Measurements from ENCODE around the gene SPART. TPM values are rescaled to one million over a fixed set of nuclear protein-coding genes. Genes with fewer than 3 reads are reported as not detected.

The SPART gene
- total and polyA plus RNA-seq, 12 donors = 15.9 to 49.8 (median 37.4) TPM

DNA sequence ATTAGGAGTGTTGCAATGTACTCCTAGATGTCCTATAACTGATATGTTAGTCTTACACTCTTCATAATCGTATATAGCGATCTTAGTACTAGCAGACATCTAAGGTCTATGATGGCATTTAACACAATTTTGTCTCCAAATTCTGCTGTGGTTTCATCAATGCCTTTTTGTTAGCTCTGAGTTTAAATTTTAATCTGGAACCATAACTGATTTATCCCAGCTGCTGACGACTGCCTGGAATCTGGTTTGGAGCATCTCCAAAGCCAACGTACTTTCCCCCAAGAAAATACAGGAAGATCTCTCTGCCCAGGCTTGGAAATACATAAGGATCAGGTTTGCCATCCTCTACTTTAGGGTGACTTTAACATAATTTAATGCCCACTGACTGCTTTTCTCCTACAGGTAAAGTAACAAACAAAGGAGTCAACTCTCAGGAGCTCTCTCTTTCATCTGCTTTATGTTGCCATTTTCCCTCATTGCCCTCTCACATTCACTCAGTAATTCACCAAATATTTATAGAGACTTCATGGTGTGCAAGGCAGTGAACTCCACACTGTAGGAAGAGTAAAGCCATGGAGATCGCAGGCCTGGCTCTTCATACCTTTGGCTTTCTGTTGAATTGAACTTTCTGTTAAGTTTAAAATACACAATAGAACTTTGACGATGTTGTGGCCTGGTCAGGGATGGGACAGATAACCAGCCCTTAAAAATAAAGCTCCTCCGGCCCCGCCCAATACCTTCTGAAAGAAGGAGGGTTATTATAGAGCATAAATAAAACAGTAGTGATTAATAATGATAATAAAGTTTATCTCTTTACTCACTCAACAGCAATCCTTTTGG lies 23.3 kb upstream of the SPART start:
- no peaks in the 10 kb centered on the region for H3K27me3 ChIP-seq
- intact Hi-C loops (cut with DNase I) = no loop called here
- ATAC-seq = peak in 3 of 8 donors; percentile 9 to 38 (median 21)
- H3K27ac ChIP-seq = peak overlapping the region in 4 of 10 donors; percentile 12 to 39 (median 22)
- no peak overlapping the region for H3K4me3 ChIP-seq
- H3K9me3 ChIP-seq = no peaks in the 10 kb centered on the region
- WGBS, 2 donors = 75 to 79% methylated on average over 8 of the region's 8 CpGs
- H3K4me1 ChIP-seq = no peaks in the 10 kb centered on the region
- H3K36me3 ChIP-seq = no peaks in the 10 kb centered on the region
- no peak for DNase-seq
- TF ChIP-seq, protein P1, sequence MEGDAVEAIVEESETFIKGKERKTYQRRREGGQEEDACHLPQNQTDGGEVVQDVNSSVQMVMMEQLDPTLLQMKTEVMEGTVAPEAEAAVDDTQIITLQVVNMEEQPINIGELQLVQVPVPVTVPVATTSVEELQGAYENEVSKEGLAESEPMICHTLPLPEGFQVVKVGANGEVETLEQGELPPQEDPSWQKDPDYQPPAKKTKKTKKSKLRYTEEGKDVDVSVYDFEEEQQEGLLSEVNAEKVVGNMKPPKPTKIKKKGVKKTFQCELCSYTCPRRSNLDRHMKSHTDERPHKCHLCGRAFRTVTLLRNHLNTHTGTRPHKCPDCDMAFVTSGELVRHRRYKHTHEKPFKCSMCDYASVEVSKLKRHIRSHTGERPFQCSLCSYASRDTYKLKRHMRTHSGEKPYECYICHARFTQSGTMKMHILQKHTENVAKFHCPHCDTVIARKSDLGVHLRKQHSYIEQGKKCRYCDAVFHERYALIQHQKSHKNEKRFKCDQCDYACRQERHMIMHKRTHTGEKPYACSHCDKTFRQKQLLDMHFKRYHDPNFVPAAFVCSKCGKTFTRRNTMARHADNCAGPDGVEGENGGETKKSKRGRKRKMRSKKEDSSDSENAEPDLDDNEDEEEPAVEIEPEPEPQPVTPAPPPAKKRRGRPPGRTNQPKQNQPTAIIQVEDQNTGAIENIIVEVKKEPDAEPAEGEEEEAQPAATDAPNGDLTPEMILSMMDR (IDR thresholded peaks at IDR 0.05) = no peak

DNA sequence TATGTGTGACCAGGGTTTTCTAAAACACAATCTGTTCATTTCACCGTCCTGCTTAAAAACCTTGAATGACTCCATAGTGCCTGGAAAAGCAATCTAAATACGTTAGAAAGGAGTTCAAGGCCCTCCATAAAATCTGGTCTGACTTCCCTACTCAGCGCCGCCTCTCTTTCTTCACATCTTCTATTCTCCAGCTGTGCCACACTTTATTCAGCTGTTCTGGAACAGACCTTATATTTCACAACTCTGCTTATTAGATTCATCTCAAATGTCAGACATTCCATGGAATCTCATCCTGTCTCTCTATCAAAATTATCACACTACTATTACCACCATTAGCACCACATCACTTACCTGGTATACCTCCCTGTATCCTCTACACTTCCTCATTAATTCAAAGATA lies 19.8 kb upstream of the SPART start:
- H3K27ac ChIP-seq = no peak overlapping the region
- no peaks in the 10 kb centered on the region for H3K9me3 ChIP-seq
- TF ChIP-seq, protein P1 (IDR thresholded peaks at IDR 0.05) = no peak
- H3K4me1 ChIP-seq = peaks cover 0 to 10% (median 0%) of the 10 kb centered on the region in 9 donors
- DNase-seq (no peak), ATAC-seq (peak in 2 of 8 donors; percentile 27 to 44)
- WGBS, 2 donors = 62 to 67% methylated on average over 4 of the region's 4 CpGs
- intact Hi-C loops (cut with DNase I) = no loop called here
- no peak overlapping the region for H3K4me3 ChIP-seq
- H3K27me3 ChIP-seq = no peaks in the 10 kb centered on the region
- H3K36me3 ChIP-seq = no peaks in the 10 kb centered on the region

DNA sequence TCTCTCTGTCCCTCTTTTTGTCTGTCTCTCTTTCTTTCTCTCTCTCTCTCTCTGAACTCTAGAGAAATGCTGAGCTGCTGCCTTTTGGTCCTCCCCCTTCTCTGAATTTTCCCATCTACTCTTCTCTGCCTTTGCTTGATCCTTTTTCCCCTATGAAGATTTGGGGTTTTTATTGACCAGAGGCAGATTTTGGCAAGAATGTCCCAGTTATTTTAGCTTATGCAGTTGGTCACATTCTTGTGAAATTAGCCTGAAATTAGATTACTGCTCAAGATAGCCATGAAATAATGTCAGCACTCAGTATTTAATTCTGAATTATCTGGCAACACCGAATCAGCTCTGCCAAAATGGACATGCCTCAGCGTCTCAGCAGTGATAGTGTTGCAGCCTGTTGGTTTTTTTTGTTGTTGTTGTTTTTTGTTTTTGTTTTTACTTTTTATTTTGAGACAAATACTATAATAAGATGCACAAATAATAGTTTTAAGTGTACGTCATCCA lies 17.2 kb upstream of the SPART start:
- Histone ChIP-seq H3K27ac (no peak overlapping the region), H3K36me3 (no peaks in the 10 kb centered on the region), H3K4me1 (peaks cover 0 to 10% (median 0%) of the 10 kb centered on the region in 9 donors), H3K27me3 (no peaks in the 10 kb centered on the region), H3K4me3 (no peak overlapping the region), H3K9me3 (no peaks in the 10 kb centered on the region)
- ATAC-seq (no peak), DNase-seq (no peak)
- intact Hi-C loops (cut with DNase I) = no loop called here
- TF ChIP-seq, protein P1 (IDR thresholded peaks at IDR 0.05) = no peak
- 69 to 84% methylated on average over 3 of the region's 3 CpGs for WGBS, 2 donors

DNA sequence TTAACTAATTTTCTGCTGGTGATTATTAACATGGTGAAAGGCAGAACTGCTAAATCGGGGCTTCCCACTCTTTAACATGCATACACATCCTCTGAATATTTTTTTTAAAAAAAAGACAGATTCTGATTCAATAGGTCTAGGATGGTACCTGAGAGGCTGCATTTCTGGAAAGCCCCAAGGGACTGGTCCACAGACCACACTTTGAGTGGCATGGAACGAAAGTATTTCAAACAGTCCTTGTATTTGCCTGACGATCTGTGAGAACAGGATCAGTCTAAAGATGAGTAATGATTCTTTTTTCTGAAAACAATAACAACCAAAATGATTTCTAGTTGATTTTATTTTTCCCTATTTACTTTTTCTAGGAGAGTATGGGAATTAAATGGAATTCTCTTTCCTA lies 16.7 kb upstream of the SPART start:
- H3K4me1 ChIP-seq = peaks cover 0 to 10% (median 0%) of the 10 kb centered on the region in 9 donors
- no peaks in the 10 kb centered on the region for H3K9me3 ChIP-seq
- intact Hi-C loops (cut with DNase I) = no loop called here
- no peak overlapping the region for H3K27ac ChIP-seq
- TF ChIP-seq, protein P1 (IDR thresholded peaks at IDR 0.05) = no peak
- H3K36me3 ChIP-seq = no peaks in the 10 kb centered on the region
- ATAC-seq (no peak), DNase-seq (no peak)
- no peaks in the 10 kb centered on the region for H3K27me3 ChIP-seq
- H3K4me3 ChIP-seq = no peak overlapping the region
- WGBS, 2 donors = 73 to 75% methylated on average over 3 of the region's 3 CpGs

All from heart right ventricle (tissue), 16 donors.